Astrocyte (in vitro differentiated cells and primary cell): ENCODE data around the gene IPPK.

Source experiments
- EZH2 ChIP-seq: IDR thresholded peaks from 2 replicates; pipeline ENCODE4 v1.6.1; 2012; ENCODE audit warnings: mild to moderate bottlenecking, low read length, inconsistent platforms; ENCODE audit not compliant: insufficient read depth
- TF ChIP-seq, protein P1 (sequence below): IDR thresholded peaks from 2 replicates; pipeline ENCODE4 v1.5.1; 2011; ENCODE audit warnings: low read depth, mild to moderate bottlenecking, inconsistent platforms, low read length, moderate library complexity; ENCODE audit not compliant: insufficient read depth

DNA sequence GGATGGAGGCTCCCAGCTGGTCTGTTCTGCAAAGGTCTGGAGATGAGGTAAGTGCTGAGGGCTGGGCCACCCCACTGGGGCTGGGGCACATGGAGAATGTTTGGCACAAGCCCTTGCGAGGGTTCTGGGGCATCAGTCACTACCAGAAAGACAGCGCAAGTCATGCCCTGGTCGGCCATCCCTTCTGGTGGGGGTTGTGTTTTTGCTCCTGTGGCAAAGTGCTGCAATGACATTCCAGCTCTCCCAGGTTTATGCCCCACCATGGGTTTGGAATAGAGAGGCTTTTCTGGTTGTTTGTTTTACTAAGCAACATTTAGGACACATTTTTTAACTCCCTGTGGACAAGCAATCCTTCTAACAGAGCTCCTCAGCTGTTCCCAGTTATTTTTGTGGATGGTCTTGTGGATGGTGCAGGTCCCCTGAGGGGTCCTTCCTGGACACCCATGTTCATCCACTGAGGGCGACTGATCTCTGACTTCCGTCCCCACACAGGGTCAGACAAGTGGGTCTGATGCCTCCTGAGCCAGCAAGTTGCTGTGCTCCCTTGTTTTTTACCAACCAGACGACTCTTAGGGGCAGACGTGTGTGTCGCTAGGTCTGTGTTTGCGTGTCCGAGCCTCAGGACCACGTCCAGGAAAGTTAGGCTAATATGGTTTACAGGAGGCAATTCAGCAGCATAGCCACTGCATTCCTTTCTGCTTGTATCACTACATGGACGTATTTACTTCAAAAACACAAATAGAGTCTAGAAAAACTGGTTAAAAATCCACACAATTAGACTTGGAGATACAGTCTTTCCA lies 69.3 kb downstream of the IPPK start:
- TF ChIP-seq, protein P1, sequence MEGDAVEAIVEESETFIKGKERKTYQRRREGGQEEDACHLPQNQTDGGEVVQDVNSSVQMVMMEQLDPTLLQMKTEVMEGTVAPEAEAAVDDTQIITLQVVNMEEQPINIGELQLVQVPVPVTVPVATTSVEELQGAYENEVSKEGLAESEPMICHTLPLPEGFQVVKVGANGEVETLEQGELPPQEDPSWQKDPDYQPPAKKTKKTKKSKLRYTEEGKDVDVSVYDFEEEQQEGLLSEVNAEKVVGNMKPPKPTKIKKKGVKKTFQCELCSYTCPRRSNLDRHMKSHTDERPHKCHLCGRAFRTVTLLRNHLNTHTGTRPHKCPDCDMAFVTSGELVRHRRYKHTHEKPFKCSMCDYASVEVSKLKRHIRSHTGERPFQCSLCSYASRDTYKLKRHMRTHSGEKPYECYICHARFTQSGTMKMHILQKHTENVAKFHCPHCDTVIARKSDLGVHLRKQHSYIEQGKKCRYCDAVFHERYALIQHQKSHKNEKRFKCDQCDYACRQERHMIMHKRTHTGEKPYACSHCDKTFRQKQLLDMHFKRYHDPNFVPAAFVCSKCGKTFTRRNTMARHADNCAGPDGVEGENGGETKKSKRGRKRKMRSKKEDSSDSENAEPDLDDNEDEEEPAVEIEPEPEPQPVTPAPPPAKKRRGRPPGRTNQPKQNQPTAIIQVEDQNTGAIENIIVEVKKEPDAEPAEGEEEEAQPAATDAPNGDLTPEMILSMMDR: no peak
- no peak for TF ChIP-seq EZH2
